Common myeloid progenitor, CD34-positive (primary cell): ENCODE results near the gene TSPEAR.

Experiments
- CTCF ChIA-PET: fragments of 350-600 bp; sonication (Branson Sonifier 250); formaldehyde crosslinking; loops from one replicate; lab custom pipeline; 2021; ENCODE audit warnings: antibody characterized with exemption; lab: Charles Lee
- POLR2A ChIA-PET: fragments of 350-600 bp; sonication (Branson Sonifier 250); formaldehyde crosslinking; loops from one replicate; lab custom pipeline; 2021; ENCODE audit warnings: antibody characterized with exemption; lab: Charles Lee
- DNase-seq, 3 donors: peaks; one replicate each; pipeline versions ENCODE4 v3.0.0 to v3.0.0-alpha.2; 2013
- H3K27ac ChIP-seq, 2 experiments: 1 replicate in 1 of 2; 2 replicates in 1 of 2; pipeline ENCODE4 v1.7.0; 2013; ENCODE audit warnings: inconsistent platforms in 2 of 2, low read length in 2 of 2, mild to moderate bottlenecking in 2 of 2, low read depth in 1 of 2, moderate library complexity in 1 of 2; ENCODE audit not compliant: severe bottlenecking in 2 of 2, insufficient read depth in 1 of 2, poor library complexity in 1 of 2
- H3K27me3 ChIP-seq, 5 experiments: replicated peaks in 2 of 5; 1 replicate in 3 of 5; 2 replicates in 2 of 5; pipeline versions ENCODE4 v1.6.1 to v1.7.0; 2013; ENCODE audit warnings: low read length in 4 of 5, mild to moderate bottlenecking in 2 of 5, moderate library complexity in 2 of 5, inconsistent platforms in 1 of 5; ENCODE audit not compliant: insufficient read depth in 5 of 5, control insufficient read depth in 4 of 5
- H3K36me3 ChIP-seq, 4 experiments: 1 replicate in 2 of 4; 2 replicates in 2 of 4; pipeline versions ENCODE4 v1.6.1 to v1.7.0; 2013; ENCODE audit warnings: low read length in 3 of 4, control low read depth in 1 of 4, mild to moderate bottlenecking in 1 of 4; ENCODE audit not compliant: control insufficient read depth in 4 of 4, insufficient read depth in 4 of 4
- H3K4me1 ChIP-seq, 4 experiments: 1 replicate in 3 of 4; 2 replicates in 1 of 4; pipeline versions ENCODE4 v1.6.1 to v1.7.1; 2013; ENCODE audit warnings: low read length in 3 of 4, mild to moderate bottlenecking in 3 of 4, control low read depth in 1 of 4, inconsistent platforms in 1 of 4, moderate library complexity in 1 of 4; ENCODE audit not compliant: control insufficient read depth in 4 of 4, insufficient read depth in 4 of 4; ENCODE audit errors: control extremely low read depth in 1 of 4
- H3K4me3 ChIP-seq, 7 experiments: 1 replicate in 4 of 7; 2 replicates in 3 of 7; pipeline versions ENCODE4 v1.5.1 to v1.7.0; 2013; ENCODE audit warnings: mild to moderate bottlenecking in 7 of 7, low read length in 6 of 7, moderate library complexity in 6 of 7, inconsistent platforms in 2 of 7, low read depth in 2 of 7, control low read depth in 1 of 7; ENCODE audit not compliant: insufficient read depth in 4 of 7, control insufficient read depth in 1 of 7; ENCODE audit errors: extremely low read depth in 1 of 7
- H3K9me3 ChIP-seq, 5 experiments: 1 replicate in 4 of 5; 2 replicates in 1 of 5; pipeline versions ENCODE4 v1.6.1 to v1.7.1; 2013; ENCODE audit warnings: low read length in 4 of 5, mild to moderate bottlenecking in 2 of 5, inconsistent platforms in 1 of 5, low read depth in 1 of 5, moderate library complexity in 1 of 5; ENCODE audit not compliant: control insufficient read depth in 4 of 5, insufficient read depth in 2 of 5; ENCODE audit errors: control extremely low read depth in 1 of 5
- WGBS: methylation state at CpG from one replicate; pipeline ENCODE4 v1.1.5; 2013; ENCODE audit not compliant: insufficient coverage; 5-methylcytosine and 5-hydroxymethylcytosine counted together

TSPEAR gene

DNA sequence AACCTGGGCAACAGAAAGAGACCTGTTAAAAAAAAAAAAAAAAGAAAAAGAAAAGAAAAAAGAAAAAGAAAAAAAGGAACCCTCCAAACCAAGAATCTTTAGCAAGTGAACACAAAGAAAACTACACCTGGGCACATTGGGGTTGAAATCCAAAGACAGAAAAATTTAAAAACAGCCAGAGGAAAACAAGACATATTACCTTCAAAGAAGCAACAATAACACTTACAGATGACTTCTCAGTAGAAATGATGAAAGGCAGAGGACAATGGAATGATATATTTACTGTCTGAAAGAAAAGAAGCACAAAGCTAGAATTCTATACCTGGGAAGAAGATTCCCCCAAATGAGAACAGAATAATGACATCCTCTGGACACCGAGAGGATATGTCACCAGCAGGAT, 168.7 kb downstream of the TSPEAR start:
- Histone ChIP-seq H3K4me3 (no peak overlapping the region), H3K27ac (no peak overlapping the region), H3K4me1 (no peaks in the 10 kb centered on the region), H3K36me3 (no peaks in the 10 kb centered on the region), H3K27me3 (peaks cover 0 to 20% (median 4%) of the 10 kb centered on the region in 5 experiments), H3K9me3 (peaks cover 3 to 15% (median 8%) of the 10 kb centered on the region in 5 experiments)
- no peak for DNase-seq
- POLR2A ChIA-PET: no interaction called here
- WGBS: 100% methylated on average over 1 of the region's 1 CpG
- CTCF ChIA-PET: no interaction called here

GRCh38 chr21:44540741-44541288, 170.6 kb downstream of the TSPEAR start:
- ChIA-PET CTCF (interaction anchor here (0.6 kb wide), 1 partner anchor 24 kb away, joined by 4 read pairs; no protein-coding TSS in a partner anchor), POLR2A (no interaction called here)
- no peak overlapping the region for H3K4me3 ChIP-seq
- H3K27ac ChIP-seq: no peak overlapping the region
- peaks cover 0 to 5% (median 0%) of the 10 kb centered on the region in 5 experiments for H3K9me3 ChIP-seq
- WGBS: 78% methylated on average over 7 of the region's 11 CpGs
- peaks cover 0 to 8% (median 3%) of the 10 kb centered on the region in 5 experiments for H3K27me3 ChIP-seq
- DNase-seq: no peak
- H3K4me1 ChIP-seq: no peaks in the 10 kb centered on the region
- H3K36me3 ChIP-seq: no peaks in the 10 kb centered on the region

- Histone ChIP-seq H3K4me1 (no peaks in the 10 kb centered on the region), H3K4me3 (no peak within 1 kb of the TSS), H3K36me3 (no peaks in the 10 kb centered on the region), H3K27ac (no peak within 1 kb of the TSS), H3K9me3 (peaks cover 0 to 5% (median 0%) of the 10 kb centered on the region in 5 experiments), H3K27me3 (peaks cover 0 to 11% (median 3%) of the 10 kb centered on the region in 5 experiments)
- DNase-seq: no peak
- POLR2A ChIA-PET: no interaction called here
- CTCF ChIA-PET: interaction anchor here (0.6 kb wide), 1 partner anchor 25 kb away, joined by 4 read pairs; no protein-coding TSS in a partner anchor
- WGBS: 90% methylated on average over 19 of the region's 21 CpGs
Observed at GRCh38 chr21:44539991-44540666, 171.2 kb downstream of the TSPEAR start, which contains the start of gene KRTAP10-1. Gene KRTAP10-1, minus strand, starts transcription at chr21:44540195. Its CDS starts 45 bp downstream, at chr21:44540150.

GRCh38 chr21:44539046-44539445, 172.3 kb downstream of the TSPEAR start:
- no peak overlapping the region for H3K27ac ChIP-seq
- WGBS: 88% methylated on average over 8 of the region's 14 CpGs
- ChIA-PET POLR2A (no interaction called here), CTCF (no interaction called here)
- H3K4me3 ChIP-seq: no peak overlapping the region
- peaks cover 0 to 5% (median 0%) of the 10 kb centered on the region in 5 experiments for H3K9me3 ChIP-seq
- H3K4me1 ChIP-seq: no peaks in the 10 kb centered on the region
- H3K36me3 ChIP-seq: no peaks in the 10 kb centered on the region
- H3K27me3 ChIP-seq: peaks cover 0 to 11% (median 3%) of the 10 kb centered on the region in 5 experiments
- no peak for DNase-seq

DNA sequence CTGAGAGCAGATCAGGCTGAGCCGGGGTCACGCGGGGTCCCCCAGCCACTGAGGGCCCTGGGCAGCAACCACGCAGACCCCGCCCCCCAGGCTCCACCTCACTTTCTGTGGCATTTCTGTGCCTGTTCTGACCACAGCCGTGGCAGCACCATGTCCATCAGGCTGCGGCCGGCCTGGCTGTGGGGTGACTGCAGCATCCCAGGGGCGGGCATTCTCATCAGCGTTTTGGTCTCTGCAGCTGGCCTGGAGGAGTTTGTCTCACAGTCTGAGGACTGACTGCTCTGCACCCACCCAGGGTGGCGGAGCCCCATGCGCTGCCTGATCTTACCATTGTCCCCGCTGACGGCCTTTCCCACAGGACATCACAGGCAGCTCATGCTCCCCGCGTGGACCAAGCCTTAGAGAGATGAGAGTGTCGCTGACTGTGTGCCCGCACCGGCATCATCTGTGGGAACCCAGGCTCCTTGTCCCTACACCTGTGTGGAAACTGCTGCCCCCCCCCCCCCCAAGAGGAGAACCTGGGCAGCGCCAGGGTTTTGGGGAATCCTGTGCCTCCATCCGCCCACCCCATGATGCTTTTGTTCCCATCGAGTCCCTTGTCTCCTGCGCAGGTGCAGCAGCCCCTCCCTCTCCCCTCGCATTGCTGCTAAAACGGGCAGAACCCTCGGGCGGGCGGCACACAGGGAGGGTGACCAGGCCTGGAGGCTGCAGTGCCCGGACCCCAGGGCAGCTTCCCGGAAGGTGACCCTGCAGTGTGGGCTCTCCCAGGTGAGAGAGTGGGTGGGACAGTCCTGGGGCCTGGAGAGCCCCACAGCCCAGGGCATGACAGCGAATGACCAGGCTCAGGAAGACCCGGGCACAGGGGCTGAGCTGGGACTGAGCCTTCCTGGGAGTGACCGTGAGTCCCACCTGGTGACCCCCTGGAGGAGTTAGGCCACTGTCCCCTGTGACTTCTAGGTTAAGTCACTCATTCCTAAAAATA, 173.2 kb downstream of the TSPEAR start:
- 98% methylated on average over 27 of the region's 33 CpGs for WGBS
- POLR2A ChIA-PET: no interaction called here

DNA sequence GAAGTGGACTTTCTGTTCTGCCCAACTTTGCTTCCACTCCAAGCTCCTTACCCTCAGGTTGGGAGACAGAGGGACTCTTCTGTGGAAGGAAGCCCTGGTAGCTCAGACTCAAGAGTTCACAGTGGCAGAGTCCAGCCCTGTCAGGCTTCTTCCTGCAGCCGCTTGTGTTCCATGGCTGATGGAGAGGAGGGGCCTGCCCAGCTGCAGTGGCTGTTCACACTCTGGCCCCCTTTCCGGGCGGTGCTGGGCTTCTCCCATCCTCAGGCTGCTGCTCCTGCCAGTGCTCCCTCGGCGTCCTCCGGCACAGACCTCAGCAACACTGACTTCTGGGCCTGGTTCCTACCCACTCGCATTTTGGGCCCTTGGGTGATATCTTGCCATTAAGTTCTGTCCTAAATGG, 175.4 kb downstream of the TSPEAR start:
- peaks cover 0 to 9% (median 0%) of the 10 kb centered on the region in 5 experiments for H3K27me3 ChIP-seq
- H3K27ac ChIP-seq: no peak overlapping the region
- H3K4me1 ChIP-seq: no peaks in the 10 kb centered on the region
- no peaks in the 10 kb centered on the region for H3K36me3 ChIP-seq
- WGBS: 94% methylated on average over 7 of the region's 7 CpGs
- no peak for DNase-seq
- POLR2A ChIA-PET: interaction anchor here (0.6 kb wide), 1 partner anchor 256 kb away, joined by 3 read pairs; no protein-coding TSS in a partner anchor
- H3K9me3 ChIP-seq: no peaks in the 10 kb centered on the region
- CTCF ChIA-PET: no interaction called here
- H3K4me3 ChIP-seq: no peak overlapping the region

More for the DNA sequence above, 173.2 kb downstream of the TSPEAR start:
- Histone ChIP-seq H3K4me3 (no peak overlapping the region), H3K4me1 (no peaks in the 10 kb centered on the region), H3K27ac (no peak overlapping the region), H3K36me3 (no peaks in the 10 kb centered on the region), H3K27me3 (peaks cover 0 to 11% (median 3%) of the 10 kb centered on the region in 5 experiments), H3K9me3 (peaks cover 0 to 5% (median 0%) of the 10 kb centered on the region in 5 experiments)
- no peak for DNase-seq
- CTCF ChIA-PET: interaction anchor here (0.7 kb wide), 1 partner anchor 205 kb away, joined by 3 read pairs; no protein-coding TSS in a partner anchor
